Measurements from ENCODE around the gene GTF2E1.

DNA sequence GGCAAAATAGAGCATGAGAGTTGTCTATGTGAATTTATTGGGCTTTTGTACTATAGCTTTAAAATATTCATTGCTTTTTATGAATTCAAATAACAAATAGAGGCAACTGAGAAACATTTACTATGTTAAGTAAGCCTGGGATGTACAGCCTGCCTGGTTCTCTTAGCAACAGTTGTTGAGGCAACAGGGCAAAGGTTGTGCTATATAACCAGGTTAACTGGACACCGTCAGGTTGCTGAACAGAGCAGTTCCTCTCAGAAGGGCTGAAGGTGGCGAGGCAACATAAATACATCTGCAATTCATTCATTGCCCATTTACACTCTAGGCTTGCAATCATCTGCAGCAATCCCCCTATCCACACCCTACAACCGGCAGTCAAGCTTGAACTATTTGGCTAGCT, 78.2 kb downstream of the GTF2E1 start:
- TF ChIP-seq, protein P1, sequence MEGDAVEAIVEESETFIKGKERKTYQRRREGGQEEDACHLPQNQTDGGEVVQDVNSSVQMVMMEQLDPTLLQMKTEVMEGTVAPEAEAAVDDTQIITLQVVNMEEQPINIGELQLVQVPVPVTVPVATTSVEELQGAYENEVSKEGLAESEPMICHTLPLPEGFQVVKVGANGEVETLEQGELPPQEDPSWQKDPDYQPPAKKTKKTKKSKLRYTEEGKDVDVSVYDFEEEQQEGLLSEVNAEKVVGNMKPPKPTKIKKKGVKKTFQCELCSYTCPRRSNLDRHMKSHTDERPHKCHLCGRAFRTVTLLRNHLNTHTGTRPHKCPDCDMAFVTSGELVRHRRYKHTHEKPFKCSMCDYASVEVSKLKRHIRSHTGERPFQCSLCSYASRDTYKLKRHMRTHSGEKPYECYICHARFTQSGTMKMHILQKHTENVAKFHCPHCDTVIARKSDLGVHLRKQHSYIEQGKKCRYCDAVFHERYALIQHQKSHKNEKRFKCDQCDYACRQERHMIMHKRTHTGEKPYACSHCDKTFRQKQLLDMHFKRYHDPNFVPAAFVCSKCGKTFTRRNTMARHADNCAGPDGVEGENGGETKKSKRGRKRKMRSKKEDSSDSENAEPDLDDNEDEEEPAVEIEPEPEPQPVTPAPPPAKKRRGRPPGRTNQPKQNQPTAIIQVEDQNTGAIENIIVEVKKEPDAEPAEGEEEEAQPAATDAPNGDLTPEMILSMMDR (IDR thresholded peaks at IDR 0.05), result no peak
- TF ChIP-seq POLR2AphosphoS5 (IDR thresholded peaks at IDR 0.05), result no peak

All from gastroesophageal sphincter (tissue), 3 donors.